ENCODE data around the gene PROZ. TPM values are rescaled to one million over a fixed set of nuclear protein-coding genes. Genes with fewer than 3 reads are reported as not detected.

Gene PROZ
- total and polyA plus RNA-seq, 2 donors (not counting 1 experiment from before 2014, with no cell fraction given): not detected

DNA sequence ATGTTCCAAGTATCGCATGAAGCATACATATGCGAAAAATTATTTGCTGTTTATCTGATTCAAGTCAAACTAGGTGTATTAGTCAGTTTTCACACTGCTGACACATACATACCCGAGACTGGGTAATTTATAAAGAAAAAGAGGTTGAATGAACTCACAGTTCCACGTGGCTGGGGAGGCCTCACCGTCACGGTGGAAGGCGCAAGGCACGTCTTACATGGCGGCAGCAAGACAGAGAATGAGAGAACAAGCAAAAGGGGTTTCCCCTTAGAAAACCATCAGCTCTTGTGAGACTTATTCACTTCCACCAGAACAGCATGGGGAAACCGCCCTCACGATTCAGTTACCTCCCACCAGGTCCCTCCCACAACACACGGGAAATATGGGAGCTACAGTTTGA lies 13.0 kb upstream of the PROZ start:
- Mint-ChIP-seq H3K4me3 (no peak overlapping the region), H3K9me3 (ENCODE audit: insufficient read depth) (no peaks in the 10 kb centered on the region), H3K27me3 (peaks cover 16% of the 10 kb centered on the region), H3K4me1 (no peaks in the 10 kb centered on the region), H3K27ac (no peak overlapping the region)
- no peak overlapping the region for H3K9ac ChIP-seq (ENCODE audit: low read length)
- peaks cover 0 to 14% (median 2%) of the 10 kb centered on the region in 4 experiments for H3K27me3 ChIP-seq (replicated peaks in 1 of 4; ENCODE audit: control extremely low read depth in 1 of 4, control insufficient read depth in 3 of 4, insufficient read depth in 4 of 4, low read length in 3 of 4)
- H2AFZ ChIP-seq (ENCODE audit: insufficient read depth, low read depth, low read length, poor library complexity, severe bottlenecking): no peak overlapping the region
- no peak for DNase-seq
- peaks cover 0 to 8% (median 0%) of the 10 kb centered on the region in 3 donors for H3K9me3 ChIP-seq (ENCODE audit: control extremely low read depth in 1 of 3, control insufficient read depth in 2 of 3, insufficient read depth in 1 of 3, low read length in 2 of 3)
- no peaks in the 10 kb centered on the region for H4K20me1 ChIP-seq (ENCODE audit: control insufficient read depth, insufficient read depth, low read length, poor library complexity, severe bottlenecking)
- H3K27ac ChIP-seq (ENCODE audit: low read length in 2 of 2): no peak overlapping the region
- intact Hi-C loops (cut with micrococcal nuclease): no loop called here
- CTCF ChIA-PET: no interaction called here
- no CpG with 5 or more reads among the region's 12 CpGs for WGBS (ENCODE audit: insufficient coverage)
- no peak for ATAC-seq (ENCODE audit: low read depth)
- POLR2A ChIA-PET: no interaction called here
- no peak overlapping the region for H3K4me3 ChIP-seq (ENCODE audit: control extremely low read depth in 1 of 5, extremely low read depth in 1 of 5, insufficient read depth in 1 of 5, low read depth in 2 of 5, low read length in 4 of 5)
- no peak overlapping the region for H3K4me2 ChIP-seq (replicated peaks; ENCODE audit: low read depth, low read length, poor library complexity, severe bottlenecking)
- no peaks in the 10 kb centered on the region for H3K4me1 ChIP-seq (ENCODE audit: control insufficient read depth in 2 of 2, insufficient read depth in 2 of 2, low read length in 2 of 2)
- no peak for TF ChIP-seq EZH2 (IDR thresholded peaks at IDR 0.05; ENCODE audit: borderline replicate concordance, insufficient read depth, low read depth, low read length, poor library complexity, severe bottlenecking)
- TF ChIP-seq, protein P1, sequence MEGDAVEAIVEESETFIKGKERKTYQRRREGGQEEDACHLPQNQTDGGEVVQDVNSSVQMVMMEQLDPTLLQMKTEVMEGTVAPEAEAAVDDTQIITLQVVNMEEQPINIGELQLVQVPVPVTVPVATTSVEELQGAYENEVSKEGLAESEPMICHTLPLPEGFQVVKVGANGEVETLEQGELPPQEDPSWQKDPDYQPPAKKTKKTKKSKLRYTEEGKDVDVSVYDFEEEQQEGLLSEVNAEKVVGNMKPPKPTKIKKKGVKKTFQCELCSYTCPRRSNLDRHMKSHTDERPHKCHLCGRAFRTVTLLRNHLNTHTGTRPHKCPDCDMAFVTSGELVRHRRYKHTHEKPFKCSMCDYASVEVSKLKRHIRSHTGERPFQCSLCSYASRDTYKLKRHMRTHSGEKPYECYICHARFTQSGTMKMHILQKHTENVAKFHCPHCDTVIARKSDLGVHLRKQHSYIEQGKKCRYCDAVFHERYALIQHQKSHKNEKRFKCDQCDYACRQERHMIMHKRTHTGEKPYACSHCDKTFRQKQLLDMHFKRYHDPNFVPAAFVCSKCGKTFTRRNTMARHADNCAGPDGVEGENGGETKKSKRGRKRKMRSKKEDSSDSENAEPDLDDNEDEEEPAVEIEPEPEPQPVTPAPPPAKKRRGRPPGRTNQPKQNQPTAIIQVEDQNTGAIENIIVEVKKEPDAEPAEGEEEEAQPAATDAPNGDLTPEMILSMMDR (IDR thresholded peaks at IDR 0.05): no peak
- H3K79me2 ChIP-seq (ENCODE audit: control insufficient read depth, insufficient read depth, low read length): no peaks in the 10 kb centered on the region
- no peaks in the 10 kb centered on the region for H3K36me3 ChIP-seq (replicated peaks in 1 of 2; ENCODE audit: control extremely low read depth in 1 of 2, control insufficient read depth in 1 of 2, extremely low read depth in 1 of 2, insufficient read depth in 2 of 2, low read length in 1 of 2)

DNA sequence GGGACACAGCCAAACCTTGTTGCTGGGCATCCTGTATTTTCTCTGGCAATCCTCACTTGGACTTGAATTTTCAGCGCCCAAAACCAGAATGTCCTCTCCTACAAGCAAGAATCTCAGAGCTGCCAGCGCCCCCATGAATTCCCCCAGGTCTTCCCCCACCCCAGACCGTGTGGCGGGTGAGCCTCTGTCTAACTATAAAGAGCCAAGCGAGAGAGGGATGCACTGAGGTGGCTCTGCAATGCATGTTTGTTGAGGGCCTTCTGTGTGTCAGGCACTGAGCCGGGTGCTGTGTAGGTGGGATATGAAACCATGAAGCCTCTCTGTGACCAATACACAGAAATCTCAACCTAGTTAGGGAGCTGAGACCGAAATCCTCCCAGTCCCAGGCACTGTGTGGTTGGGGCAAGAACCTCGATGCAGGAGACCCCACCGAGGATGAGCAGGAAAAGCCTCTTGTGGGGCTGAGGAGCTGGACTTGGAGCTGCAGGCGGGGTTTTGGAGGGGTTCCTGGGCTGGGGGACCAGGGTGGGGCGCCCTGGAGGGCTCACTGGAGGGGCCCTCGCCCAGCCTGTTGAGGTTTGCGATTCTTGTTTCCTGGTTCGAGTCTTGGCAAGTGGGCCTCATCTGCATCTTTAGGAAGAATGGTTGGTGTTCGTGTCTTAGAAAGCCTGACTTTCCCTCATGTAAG lies 12.4 kb upstream of the PROZ start:
- intact Hi-C loops (cut with micrococcal nuclease): no loop called here
- Histone ChIP-seq H3K27ac (ENCODE audit: low read length in 2 of 2) (no peak overlapping the region), H2AFZ (ENCODE audit: insufficient read depth, low read depth, low read length, poor library complexity, severe bottlenecking) (no peak overlapping the region), H3K4me1 (ENCODE audit: control insufficient read depth in 2 of 2, insufficient read depth in 2 of 2, low read length in 2 of 2) (no peaks in the 10 kb centered on the region), H3K79me2 (ENCODE audit: control insufficient read depth, insufficient read depth, low read length) (no peaks in the 10 kb centered on the region), H3K9me3 (ENCODE audit: control extremely low read depth in 1 of 3, control insufficient read depth in 2 of 3, insufficient read depth in 1 of 3, low read length in 2 of 3) (peaks cover 0 to 8% (median 0%) of the 10 kb centered on the region in 3 donors), H3K27me3 (replicated peaks in 1 of 4; ENCODE audit: control extremely low read depth in 1 of 4, control insufficient read depth in 3 of 4, insufficient read depth in 4 of 4, low read length in 3 of 4) (peaks cover 0 to 19% (median 2%) of the 10 kb centered on the region in 4 experiments), H3K4me3 (ENCODE audit: control extremely low read depth in 1 of 5, extremely low read depth in 1 of 5, insufficient read depth in 1 of 5, low read depth in 2 of 5, low read length in 4 of 5) (no peak overlapping the region), H3K36me3 (replicated peaks in 1 of 2; ENCODE audit: control extremely low read depth in 1 of 2, control insufficient read depth in 1 of 2, extremely low read depth in 1 of 2, insufficient read depth in 2 of 2, low read length in 1 of 2) (no peaks in the 10 kb centered on the region), H4K20me1 (ENCODE audit: control insufficient read depth, insufficient read depth, low read length, poor library complexity, severe bottlenecking) (no peaks in the 10 kb centered on the region), H3K4me2 (replicated peaks; ENCODE audit: low read depth, low read length, poor library complexity, severe bottlenecking) (no peak overlapping the region), H3K9ac (ENCODE audit: low read length) (no peak overlapping the region)
- Mint-ChIP-seq H3K4me1 (no peaks in the 10 kb centered on the region), H3K27me3 (peaks cover 19% of the 10 kb centered on the region), H3K4me3 (no peak overlapping the region), H3K27ac (no peak overlapping the region), H3K9me3 (ENCODE audit: insufficient read depth) (no peaks in the 10 kb centered on the region)
- ChIA-PET CTCF (no interaction called here), POLR2A (no interaction called here)
- 86% methylated on average over 10 of the region's 15 CpGs for WGBS (ENCODE audit: insufficient coverage)
- TF ChIP-seq, protein P1 (IDR thresholded peaks at IDR 0.05): no peak
- TF ChIP-seq EZH2 (IDR thresholded peaks at IDR 0.05; ENCODE audit: borderline replicate concordance, insufficient read depth, low read depth, low read length, poor library complexity, severe bottlenecking): no peak
- DNase-seq: no peak
- ATAC-seq (ENCODE audit: low read depth): no peak
